Breast epithelium (tissue), 3 donors: Measurements from ENCODE around the gene FOXN3.

Experiments
- POLR2A ChIP-seq: fragments of 450-650 bp; IDR thresholded peaks from one replicate; pipeline ENCODE4 v1.6.1; 2016; ENCODE audit warnings: antibody characterized with exemption, mild to moderate bottlenecking, moderate library complexity
- POLR2AphosphoS5 ChIP-seq, 3 donors: sonication (generic); formaldehyde crosslinking; IDR thresholded peaks; one replicate each; pipeline ENCODE4 v1.6.1; 2017; ENCODE audit warnings: antibody characterized with exemption in 3 of 3
- TF ChIP-seq, protein P1 (sequence below), 3 donors: fragments of 450-650 bp; IDR thresholded peaks; one replicate each; pipeline ENCODE4 v1.5.1; 2016 to 2017; ENCODE audit warnings: antibody characterized with exemption in 3 of 3, mild to moderate bottlenecking in 3 of 3, moderate library complexity in 3 of 3

DNA sequence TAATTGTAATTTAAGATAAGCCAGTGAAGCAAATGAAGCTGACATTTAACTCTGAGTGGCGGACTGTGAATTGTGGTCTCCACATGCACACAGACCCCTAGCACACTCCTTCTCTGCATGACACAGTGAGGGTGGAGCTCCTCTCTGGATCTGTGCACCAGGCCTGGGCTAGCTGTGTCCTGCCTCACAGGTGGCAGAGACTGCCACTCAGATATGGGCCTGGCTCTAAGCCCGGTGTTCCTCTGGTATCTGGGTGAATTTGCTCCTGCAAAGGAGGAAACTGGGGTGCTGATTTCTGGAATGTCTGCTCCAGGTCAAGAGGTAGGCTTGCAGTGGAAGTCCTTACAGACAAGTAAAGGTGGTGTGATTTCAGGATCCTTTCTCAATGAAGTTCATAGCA lies 282.4 kb downstream of the FOXN3 start:
- TF ChIP-seq, protein P1, sequence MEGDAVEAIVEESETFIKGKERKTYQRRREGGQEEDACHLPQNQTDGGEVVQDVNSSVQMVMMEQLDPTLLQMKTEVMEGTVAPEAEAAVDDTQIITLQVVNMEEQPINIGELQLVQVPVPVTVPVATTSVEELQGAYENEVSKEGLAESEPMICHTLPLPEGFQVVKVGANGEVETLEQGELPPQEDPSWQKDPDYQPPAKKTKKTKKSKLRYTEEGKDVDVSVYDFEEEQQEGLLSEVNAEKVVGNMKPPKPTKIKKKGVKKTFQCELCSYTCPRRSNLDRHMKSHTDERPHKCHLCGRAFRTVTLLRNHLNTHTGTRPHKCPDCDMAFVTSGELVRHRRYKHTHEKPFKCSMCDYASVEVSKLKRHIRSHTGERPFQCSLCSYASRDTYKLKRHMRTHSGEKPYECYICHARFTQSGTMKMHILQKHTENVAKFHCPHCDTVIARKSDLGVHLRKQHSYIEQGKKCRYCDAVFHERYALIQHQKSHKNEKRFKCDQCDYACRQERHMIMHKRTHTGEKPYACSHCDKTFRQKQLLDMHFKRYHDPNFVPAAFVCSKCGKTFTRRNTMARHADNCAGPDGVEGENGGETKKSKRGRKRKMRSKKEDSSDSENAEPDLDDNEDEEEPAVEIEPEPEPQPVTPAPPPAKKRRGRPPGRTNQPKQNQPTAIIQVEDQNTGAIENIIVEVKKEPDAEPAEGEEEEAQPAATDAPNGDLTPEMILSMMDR (IDR thresholded peaks at IDR 0.05), result no peak
- no peak for TF ChIP-seq POLR2A
- no peak for TF ChIP-seq POLR2AphosphoS5 (IDR thresholded peaks at IDR 0.05)
